ENCODE measurements around the gene NEDD9.

- no peak for TF ChIP-seq CTCF (optimal IDR thresholded peaks at IDR 0.05 in 1 of 3, IDR thresholded peaks at IDR 0.05 in 1 of 3, conservative IDR thresholded peaks at IDR 0.05 in 1 of 3; ENCODE audit: extremely low read depth in 1 of 3, insufficient read depth in 2 of 3, low read length in 3 of 3)
- TF ChIP-seq EZH2 (IDR thresholded peaks at IDR 0.05; ENCODE audit: low read length): no peak
Observed at GRCh38 chr6:11273406-11274065, 41.1 kb upstream of the NEDD9 start.
